NCI-H128 (cell line): Measurements from ENCODE around the gene MAU2.

Experiments used
- DNase-seq: peaks from one replicate; lab custom pipeline; 2025; ENCODE audit not compliant: unreplicated experiment; lab: John Stamatoyannopoulos, UW

MAU2 gene

GRCh38 chr19:19407633-19407930 is 87.0 kb downstream of the MAU2 start:
- DNase-seq, result no peak
